Stimulated activated naive B cell treated with anti-CD40 and anti-IgM and Interleukin-4, amounts not matched to agents 10 μg/mL and 1 μg/mL and 100 μg/mL, for 72 hours (primary cell): ENCODE results near the gene NUMB.

Experiments
- ATAC-seq, 2 donors: fragments of 150-1000 bp; cut with Tn5 transposase; replicated peaks; 2 replicates each; pipeline ENCODE4 v1.10.0; 2021; ENCODE audit warnings: moderate library complexity in 1 of 2
- DNase-seq: peaks from one replicate; pipeline ENCODE4 v3.0.0; 2021
- H3K27ac Mint-ChIP-seq: one replicate; pipeline ENCODE4 v1.8.0; 2022; ENCODE audit warnings: mild to moderate bottlenecking, mixed read lengths
- H3K27me3 Mint-ChIP-seq, 2 donors: one replicate each; pipeline ENCODE4 v1.8.0; 2022; ENCODE audit warnings: mixed read lengths in 2 of 2
- H3K36me3 Mint-ChIP-seq, 2 donors: one replicate each; pipeline ENCODE4 v1.8.0; 2022; ENCODE audit warnings: mixed read lengths in 2 of 2, mild to moderate bottlenecking in 1 of 2
- H3K4me1 Mint-ChIP-seq, 2 donors: one replicate each; pipeline ENCODE4 v1.8.0; 2022; ENCODE audit warnings: mixed read lengths in 2 of 2, mild to moderate bottlenecking in 1 of 2
- H3K4me3 Mint-ChIP-seq, 2 donors: one replicate each; pipeline ENCODE4 v1.8.0; 2022; ENCODE audit warnings: mild to moderate bottlenecking in 2 of 2, mixed read lengths in 2 of 2, moderate library complexity in 1 of 2
- H3K9me3 Mint-ChIP-seq, 2 donors: one replicate each; pipeline ENCODE4 v1.8.0; 2022; ENCODE audit warnings: mixed read lengths in 2 of 2, mild to moderate bottlenecking in 1 of 2

NUMB gene

DNA sequence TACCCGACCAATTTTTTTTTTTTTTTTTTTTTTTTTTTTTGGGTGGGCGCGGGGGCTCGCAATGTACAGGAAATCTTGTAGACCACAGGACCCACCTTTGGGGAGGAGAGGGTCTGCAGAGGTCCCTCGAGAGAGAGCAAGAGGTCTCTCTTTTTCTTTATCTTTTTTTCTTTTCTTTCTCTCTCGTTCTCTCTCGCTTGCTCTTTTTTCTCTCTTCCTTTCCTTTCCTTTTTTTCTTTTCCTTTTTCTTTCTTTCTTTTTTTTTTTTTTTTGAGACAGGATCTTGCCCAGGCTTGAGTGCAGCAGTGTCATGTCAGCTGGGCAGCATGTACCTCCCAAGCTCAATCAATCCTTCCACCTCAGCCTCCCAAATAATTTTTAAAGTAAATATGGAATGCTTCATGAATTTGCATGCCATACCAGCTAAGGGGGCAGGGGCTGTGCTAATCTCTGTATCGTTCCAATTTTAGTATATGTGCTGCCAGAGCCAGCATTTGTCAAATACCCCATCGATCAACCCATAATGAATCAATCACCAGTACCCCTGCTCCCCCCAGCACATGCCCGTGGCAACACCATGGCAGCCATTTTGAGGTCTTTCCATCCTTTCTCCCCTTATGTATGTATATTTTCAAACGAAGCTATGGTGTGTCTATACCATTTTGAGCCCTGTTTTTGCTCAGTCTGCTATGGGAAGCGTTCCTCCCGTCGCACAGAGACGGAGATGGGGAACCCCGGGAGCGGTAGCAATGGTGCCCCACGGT lies 211.8 kb downstream of the NUMB start:
- Mint-ChIP-seq H3K9me3 (peaks cover 1 to 5% of the 10 kb centered on the region in 2 donors), H3K4me1 (peaks cover 51 to 70% of the 10 kb centered on the region in 2 donors), H3K4me3 (peak overlapping the region; percentile 82 to 86), H3K36me3 (peaks cover 0 to 5% of the 10 kb centered on the region in 2 donors), H3K27me3 (peaks cover 19 to 28% of the 10 kb centered on the region in 2 donors), H3K27ac (peak overlapping the region; percentile 42)
- ATAC-seq (no peak), DNase-seq (no peak)

DNA sequence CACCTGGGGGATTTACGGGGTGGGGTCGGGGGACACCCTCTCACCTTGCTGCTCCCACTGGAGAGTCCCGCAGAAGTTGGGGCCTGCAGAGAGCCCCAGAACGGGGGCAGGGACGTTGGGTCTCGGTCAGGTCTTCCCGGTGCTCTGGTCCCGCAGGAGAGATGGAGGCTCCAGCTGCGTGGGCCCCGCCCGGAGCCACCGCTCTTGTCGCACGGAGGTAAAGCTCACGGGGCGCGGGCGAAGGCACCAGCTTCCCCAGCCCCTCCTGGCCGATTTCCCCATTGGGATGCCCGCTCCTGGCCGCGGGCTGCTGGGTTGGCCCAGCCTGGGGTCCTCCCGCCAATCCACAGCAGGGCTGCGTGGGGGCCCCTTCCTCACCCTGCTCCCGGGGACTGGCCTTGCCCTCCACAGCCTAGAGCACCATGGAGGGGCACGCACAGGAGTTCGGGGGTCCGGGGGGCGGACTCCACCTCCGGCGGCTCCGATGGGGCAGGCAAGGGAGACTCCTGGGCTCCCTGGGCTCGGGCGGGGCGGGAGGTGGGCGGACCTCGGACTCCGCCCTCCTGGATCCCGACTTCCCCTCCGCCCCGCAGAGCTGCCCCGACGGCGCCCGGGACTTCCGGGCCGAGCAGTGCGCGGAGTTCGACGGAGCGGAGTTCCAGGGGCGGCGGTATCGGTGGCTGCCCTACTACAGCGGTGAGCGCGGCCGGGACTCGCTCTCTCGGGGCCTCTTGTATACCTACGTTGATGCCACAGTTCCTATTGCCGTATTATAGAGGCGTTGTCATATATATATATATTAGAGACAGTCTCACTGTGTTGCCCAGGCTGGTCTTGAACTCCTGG lies 212.6 kb downstream of the NUMB start:
- Mint-ChIP-seq H3K9me3 (peaks cover 1 to 5% of the 10 kb centered on the region in 2 donors), H3K27ac (peak overlapping the region; percentile 81), H3K4me3 (peak overlapping the region; percentile 82 to 86), H3K27me3 (peaks cover 27 to 35% of the 10 kb centered on the region in 2 donors), H3K36me3 (peaks cover 0 to 5% of the 10 kb centered on the region in 2 donors), H3K4me1 (peaks cover 60 to 78% of the 10 kb centered on the region in 2 donors)
- ATAC-seq: peak; percentile 73 to 78
- DNase-seq: peak; percentile 55

DNA sequence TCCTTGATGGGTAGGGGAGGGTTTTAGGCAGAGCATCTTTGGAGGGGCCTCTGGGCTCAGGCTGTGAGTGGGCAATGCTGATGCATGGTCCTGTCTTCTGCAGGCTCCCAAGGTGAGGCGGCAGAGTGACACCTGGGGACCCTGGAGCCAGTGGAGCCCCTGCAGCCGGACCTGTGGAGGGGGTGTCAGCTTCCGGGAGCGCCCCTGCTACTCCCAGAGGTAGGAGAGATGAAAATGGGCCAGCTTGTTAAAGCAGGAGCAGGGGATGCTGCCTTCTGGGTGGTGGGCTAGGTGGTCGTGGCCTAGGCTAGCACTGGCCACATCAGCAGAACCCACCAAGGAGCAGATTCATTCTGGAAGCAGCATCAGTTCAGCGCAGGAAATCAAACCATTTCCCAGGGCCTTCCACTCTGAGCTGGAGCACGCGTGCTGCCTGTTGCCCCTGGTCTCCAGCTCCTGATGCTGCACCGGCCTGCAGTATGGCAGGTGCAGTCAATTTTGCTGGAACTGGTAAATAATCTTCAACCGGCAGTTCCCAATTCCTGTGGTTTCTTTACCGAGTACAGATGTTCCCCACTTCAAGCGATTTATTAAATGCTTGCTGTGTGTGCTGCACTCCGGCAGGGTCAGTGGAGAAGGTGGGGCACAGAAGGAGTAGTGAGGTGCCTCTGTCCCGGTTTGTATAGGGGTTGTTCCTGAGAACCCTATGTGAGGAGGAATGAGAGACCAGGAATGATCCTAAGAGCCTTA lies 213.6 kb downstream of the NUMB start:
- DNase-seq (no peak), ATAC-seq (no peak)
- Mint-ChIP-seq H3K4me3 (peak overlapping the region; percentile 58 to 86), H3K36me3 (peaks cover 0 to 5% of the 10 kb centered on the region in 2 donors), H3K27me3 (peaks cover 36 to 39% of the 10 kb centered on the region in 2 donors), H3K9me3 (peaks cover 1 to 5% of the 10 kb centered on the region in 2 donors), H3K27ac (peak overlapping the region; percentile 9), H3K4me1 (peaks cover 61 to 83% of the 10 kb centered on the region in 2 donors)

DNA sequence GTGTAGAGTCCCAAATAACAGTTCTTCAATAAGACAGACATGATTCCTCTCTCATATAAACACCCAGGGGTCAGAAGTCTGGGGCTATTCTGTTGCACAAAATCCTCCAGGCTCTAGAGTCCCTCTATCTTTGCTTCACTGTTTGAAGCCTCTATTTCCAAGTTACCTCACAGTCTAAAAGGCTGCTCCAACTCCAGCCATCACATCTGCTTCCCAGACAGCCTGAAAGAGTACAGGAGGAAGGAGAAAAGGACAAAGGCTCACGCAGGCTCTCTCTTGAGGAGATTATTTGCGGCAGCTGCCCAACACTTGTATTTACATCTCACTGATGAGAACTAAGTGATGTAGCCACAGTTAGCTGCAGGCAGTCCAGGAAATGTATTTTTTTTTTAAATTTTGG lies 214.6 kb downstream of the NUMB start:
- no peak for ATAC-seq
- Mint-ChIP-seq H3K27ac (peak overlapping the region; percentile 20), H3K27me3 (peaks cover 46 to 48% of the 10 kb centered on the region in 2 donors), H3K36me3 (peaks cover 0 to 5% of the 10 kb centered on the region in 2 donors), H3K4me1 (peaks cover 60 to 86% of the 10 kb centered on the region in 2 donors), H3K4me3 (no peak overlapping the region), H3K9me3 (peaks cover 1 to 5% of the 10 kb centered on the region in 2 donors)
- DNase-seq: no peak

DNA sequence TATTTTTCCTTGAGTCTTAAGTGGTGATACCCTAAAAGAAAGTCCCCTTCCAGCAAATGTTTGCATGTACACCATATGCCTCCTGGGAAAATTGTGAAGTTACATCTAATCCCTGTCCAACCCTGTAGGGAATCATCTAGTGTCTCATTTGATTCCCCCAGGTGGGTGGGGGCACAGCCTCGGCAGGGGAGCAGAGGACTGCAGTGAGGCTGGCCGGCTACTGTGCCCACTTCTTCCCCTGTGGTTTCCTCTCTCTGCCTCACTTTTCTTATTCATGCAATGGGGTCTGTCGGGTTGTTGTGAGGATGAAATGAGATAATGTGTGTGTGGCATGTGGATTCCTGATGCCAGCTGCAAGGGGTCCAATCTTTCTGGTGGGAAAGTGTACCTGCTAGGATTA lies 215.0 kb downstream of the NUMB start:
- ATAC-seq (no peak), DNase-seq (no peak)
- Mint-ChIP-seq H3K4me1 (peaks cover 58 to 86% of the 10 kb centered on the region in 2 donors), H3K9me3 (peaks cover 1 to 5% of the 10 kb centered on the region in 2 donors), H3K27me3 (peaks cover 50% of the 10 kb centered on the region in 2 donors), H3K27ac (no peak overlapping the region), H3K4me3 (no peak overlapping the region), H3K36me3 (peaks cover 0 to 5% of the 10 kb centered on the region in 2 donors)

DNA sequence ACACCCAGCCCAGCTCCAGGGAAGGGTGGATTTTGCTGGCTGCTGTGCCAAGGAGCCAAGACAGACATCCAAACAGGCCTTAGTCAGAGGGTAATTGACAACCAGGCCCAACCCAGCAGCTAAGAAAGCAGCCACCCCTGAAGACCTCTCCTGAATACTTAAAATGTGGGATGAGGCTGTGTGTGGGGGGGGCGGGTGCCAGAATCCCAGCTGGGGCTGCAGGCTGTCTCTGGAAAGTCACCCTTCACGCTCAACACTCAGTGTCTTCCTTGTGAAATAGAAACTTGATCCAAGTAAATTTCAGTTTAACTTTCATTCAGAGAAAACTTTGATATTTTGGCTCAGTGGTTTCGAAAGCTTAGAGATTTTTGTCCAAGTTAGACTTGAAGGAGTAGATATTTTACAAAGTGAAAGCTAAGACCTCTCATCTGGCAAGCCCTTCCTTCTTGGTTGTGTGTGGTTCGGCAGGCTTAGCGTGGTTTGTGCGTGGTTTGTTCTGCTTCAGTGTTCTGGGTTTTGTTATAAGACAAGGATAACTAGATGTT lies 215.9 kb downstream of the NUMB start:
- H3K4me1 Mint-ChIP-seq: peaks cover 51 to 82% of the 10 kb centered on the region in 2 donors
- H3K36me3 Mint-ChIP-seq: peaks cover 0 to 2% of the 10 kb centered on the region in 2 donors
- H3K27ac Mint-ChIP-seq: no peak overlapping the region
- H3K9me3 Mint-ChIP-seq: peaks cover 1 to 3% of the 10 kb centered on the region in 2 donors
- DNase-seq (no peak), ATAC-seq (peak; percentile 30 to 49)
- peaks cover 51 to 53% of the 10 kb centered on the region in 2 donors for H3K27me3 Mint-ChIP-seq
- H3K4me3 Mint-ChIP-seq: peak overlapping the region in 1 of 2 donors; percentile 47

DNA sequence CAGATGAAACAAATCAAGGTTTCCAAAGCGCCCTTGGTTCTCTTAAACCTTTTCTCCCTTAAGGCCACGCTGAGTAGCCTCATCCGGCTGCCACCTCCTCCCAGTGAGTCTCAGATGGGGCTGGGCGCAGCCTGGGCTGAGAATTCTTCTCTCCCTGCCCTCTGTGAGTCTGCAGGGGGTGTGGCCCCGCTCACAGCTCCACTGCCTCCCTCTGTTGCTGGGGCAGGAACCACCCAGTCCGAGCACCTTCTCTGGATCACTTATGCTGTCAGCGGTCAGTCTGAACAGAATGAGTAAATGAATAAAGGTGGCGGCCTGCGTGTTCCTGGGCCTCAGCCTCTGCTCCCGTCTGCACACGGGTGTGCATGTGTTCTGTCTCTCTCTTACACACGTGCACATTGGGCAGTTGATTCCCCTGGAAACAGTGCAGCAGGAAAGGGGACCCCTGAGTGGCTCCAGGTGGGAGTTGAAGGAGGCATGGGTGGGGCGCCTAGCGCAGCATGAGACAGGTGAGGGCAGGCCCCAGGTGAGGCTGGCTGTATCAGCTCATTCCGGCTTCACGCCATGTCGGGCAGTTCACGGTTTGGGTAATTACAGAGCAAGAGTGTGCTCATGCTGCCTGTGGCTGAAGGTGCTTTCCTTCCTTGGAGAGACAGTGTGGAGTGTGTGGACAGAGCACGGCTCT lies 216.7 kb downstream of the NUMB start:
- ATAC-seq: no peak
- Mint-ChIP-seq H3K4me3 (no peak overlapping the region), H3K4me1 (peaks cover 51 to 82% of the 10 kb centered on the region in 2 donors), H3K36me3 (peaks cover 0 to 4% of the 10 kb centered on the region in 2 donors), H3K27ac (no peak overlapping the region), H3K27me3 (peaks cover 56 to 61% of the 10 kb centered on the region in 2 donors), H3K9me3 (no peaks in the 10 kb centered on the region)
- DNase-seq: no peak

DNA sequence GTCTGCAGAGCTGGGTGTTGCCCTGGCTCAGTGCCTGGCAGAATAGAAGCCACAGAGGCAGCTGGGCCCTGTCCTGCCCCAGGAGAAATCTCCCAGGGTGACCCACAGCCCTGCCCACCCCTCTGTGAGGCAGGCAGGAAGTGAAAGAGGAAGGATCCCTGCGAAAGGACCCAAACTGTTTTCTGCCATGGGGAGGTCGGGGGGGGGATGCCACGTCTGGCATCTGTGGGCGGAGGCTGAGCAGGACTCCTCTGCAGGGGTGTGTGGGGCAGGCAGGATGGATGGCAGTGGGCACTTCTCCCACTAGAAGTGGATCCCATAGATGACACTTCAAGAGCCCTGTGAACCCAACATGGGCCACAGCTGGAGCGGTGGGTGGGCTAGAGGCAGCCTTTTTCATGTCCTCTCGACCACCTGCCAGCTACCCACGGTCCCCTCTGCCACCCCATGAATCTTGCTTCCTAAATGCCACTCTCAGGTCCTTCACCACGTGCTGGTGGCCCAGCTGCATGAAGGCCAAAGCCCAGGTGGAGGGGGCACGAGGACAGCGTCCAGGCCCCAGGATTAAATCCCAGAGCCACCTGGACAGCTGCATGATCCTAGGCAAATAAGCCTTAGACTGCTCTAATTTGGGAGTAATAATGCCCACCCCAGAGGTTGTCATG lies 217.4 kb downstream of the NUMB start:
- H3K4me3 Mint-ChIP-seq: peak overlapping the region in 1 of 2 donors; percentile 21
- no peak overlapping the region for H3K27ac Mint-ChIP-seq
- peaks cover 0 to 4% of the 10 kb centered on the region in 2 donors for H3K36me3 Mint-ChIP-seq
- H3K27me3 Mint-ChIP-seq: peaks cover 63 to 68% of the 10 kb centered on the region in 2 donors
- ATAC-seq (peak; percentile 38 to 40), DNase-seq (no peak)
- H3K4me1 Mint-ChIP-seq: peaks cover 56 to 82% of the 10 kb centered on the region in 2 donors
- no peaks in the 10 kb centered on the region for H3K9me3 Mint-ChIP-seq

DNA sequence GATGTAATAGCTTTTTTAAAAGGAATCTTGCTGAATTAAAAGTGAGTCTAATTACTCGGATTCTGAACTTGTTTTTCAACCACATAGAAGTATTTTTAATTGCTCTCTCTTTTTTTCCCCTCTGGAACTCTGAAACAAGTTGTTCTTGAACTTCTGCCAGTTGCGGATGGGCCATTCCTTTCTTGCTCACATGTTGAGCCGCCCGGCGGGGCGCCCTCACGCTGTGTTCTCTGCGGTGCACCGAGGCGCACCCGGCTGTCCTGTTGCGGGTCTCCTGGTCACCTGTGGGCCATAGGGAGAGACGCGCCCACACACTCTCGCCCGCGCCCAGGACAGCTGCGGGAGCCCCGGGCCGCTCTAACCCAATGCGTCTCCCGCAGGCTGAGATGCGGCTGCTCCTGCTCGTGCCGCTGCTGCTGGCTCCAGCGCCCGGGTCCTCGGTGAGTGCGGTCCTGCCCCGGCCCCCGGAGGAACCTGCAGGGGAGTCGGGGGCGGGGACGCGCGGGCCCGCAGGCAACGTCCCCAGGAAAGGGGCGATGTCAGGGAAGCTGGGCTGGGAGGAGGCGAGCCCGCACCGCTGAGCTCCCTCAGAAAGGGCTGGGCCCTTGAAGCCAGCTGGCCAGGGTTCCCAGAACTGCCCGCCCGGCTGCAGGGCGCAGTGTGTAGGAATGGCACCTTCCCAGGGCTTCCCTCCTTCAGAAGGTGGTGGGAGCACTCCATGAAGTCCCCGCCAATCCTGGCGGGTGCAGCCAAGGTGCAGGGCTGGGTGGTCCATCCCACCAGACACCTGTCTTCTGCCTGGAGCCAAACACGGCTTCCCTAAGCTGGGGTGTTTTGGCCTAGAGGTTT lies 218.7 kb downstream of the NUMB start:
- Mint-ChIP-seq H3K9me3 (no peaks in the 10 kb centered on the region), H3K4me3 (peak overlapping the region; percentile 29 to 44), H3K36me3 (peaks cover 0 to 4% of the 10 kb centered on the region in 2 donors), H3K4me1 (peaks cover 57 to 82% of the 10 kb centered on the region in 2 donors), H3K27me3 (peaks cover 72 to 81% of the 10 kb centered on the region in 2 donors), H3K27ac (no peak overlapping the region)
- DNase-seq (no peak), ATAC-seq (no peak)

DNA sequence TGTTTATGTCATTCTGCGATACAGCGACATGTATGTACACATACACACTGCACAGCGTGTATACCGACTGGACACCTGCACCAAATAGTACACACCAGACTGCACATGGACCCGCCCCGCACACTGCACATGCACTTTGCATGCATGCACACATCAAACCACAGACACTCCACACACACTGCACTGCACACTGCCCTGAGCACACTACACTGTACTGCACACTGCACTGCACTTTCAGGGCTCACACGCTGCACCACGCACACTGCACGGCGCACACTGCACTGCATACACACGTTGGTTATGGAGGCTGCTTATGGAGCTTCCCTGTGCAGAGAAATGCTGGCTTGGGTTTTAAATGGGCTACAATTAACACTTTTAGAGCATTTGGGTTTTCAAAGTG lies 219.4 kb downstream of the NUMB start:
- DNase-seq: no peak
- H3K36me3 Mint-ChIP-seq: peaks cover 0 to 4% of the 10 kb centered on the region in 2 donors
- H3K27me3 Mint-ChIP-seq: peaks cover 71 to 88% of the 10 kb centered on the region in 2 donors
- no peaks in the 10 kb centered on the region for H3K9me3 Mint-ChIP-seq
- no peak overlapping the region for H3K4me3 Mint-ChIP-seq
- peaks cover 55 to 82% of the 10 kb centered on the region in 2 donors for H3K4me1 Mint-ChIP-seq
- peak in 1 of 2 donors; percentile 19 for ATAC-seq
- no peak overlapping the region for H3K27ac Mint-ChIP-seq

DNA sequence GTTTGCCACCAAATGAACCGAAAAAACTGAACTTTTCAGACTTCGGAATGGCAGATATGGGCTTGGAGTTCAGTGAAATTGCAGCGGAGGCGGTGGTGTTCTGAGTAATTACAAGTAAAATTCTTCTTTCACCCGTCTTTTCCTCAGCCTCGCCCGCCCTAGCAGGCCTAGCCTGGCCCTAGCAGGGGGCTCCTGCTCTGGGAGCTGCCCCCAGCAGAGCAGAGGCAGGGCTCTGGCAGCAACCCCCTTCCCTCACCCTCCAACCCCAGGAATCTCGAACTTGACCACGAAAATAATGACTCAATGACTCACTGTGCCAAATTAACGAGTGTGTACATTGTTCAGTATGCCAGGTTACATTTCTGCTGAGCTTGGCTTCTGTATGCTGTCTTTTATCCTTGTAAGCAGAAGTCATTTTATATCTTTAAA lies 219.9 kb downstream of the NUMB start:
- H3K36me3 Mint-ChIP-seq: peaks cover 0 to 4% of the 10 kb centered on the region in 2 donors
- peak overlapping the region; percentile 70 to 77 for H3K4me3 Mint-ChIP-seq
- no peak for ATAC-seq
- peaks cover 51 to 77% of the 10 kb centered on the region in 2 donors for H3K4me1 Mint-ChIP-seq
- no peak overlapping the region for H3K27ac Mint-ChIP-seq
- peaks cover 72 to 89% of the 10 kb centered on the region in 2 donors for H3K27me3 Mint-ChIP-seq
- no peak for DNase-seq
- H3K9me3 Mint-ChIP-seq: no peaks in the 10 kb centered on the region
